PC-3 (cell line): ENCODE results near the gene LGR4. TPM values are rescaled to one million over a fixed set of nuclear protein-coding genes. Genes with fewer than 3 reads are reported as not detected.

Experiments used
- ATAC-seq: fragments of 200-7000 bp; cut with Tn5 transposase; 2 replicates; pipeline ENCODE4 v1.9.1; 2020; ENCODE audit warnings: mild to moderate bottlenecking, moderate library complexity
- BruUV-seq: library from RNA; stranded (reverse); fragments of 400-500 nt; replicated peaks from 2 replicates; lab custom pipeline; 2021; lab: Mats Ljungman, UMichigan
- CTCF ChIA-PET: fragments of 300-600 bp; sonication (Branson Sonifier 250); formaldehyde crosslinking; loops from one replicate; lab custom pipeline; 2022; ENCODE audit warnings: antibody characterized with exemption; lab: Charles Lee
- POLR2A ChIA-PET: fragments of 300-600 bp; sonication (Branson Sonifier 250); formaldehyde crosslinking; loops from one replicate; lab custom pipeline; 2022; ENCODE audit warnings: antibody characterized with exemption; ENCODE audit not compliant: unreplicated experiment; lab: Charles Lee
- DNase-seq: peaks from one replicate; pipeline ENCODE4 v3.0.0-alpha.2; 2015
- H2AFZ ChIP-seq: fragments of 300-600 bp; sonication (generic); 2 replicates; pipeline ENCODE4 v1.6.0; 2016; ENCODE audit warnings: antibody characterized with exemption, low read length
- H3F3A ChIP-seq: fragments of 300-600 bp; sonication (generic); one replicate; pipeline ENCODE4 v1.6.0; 2017; ENCODE audit warnings: antibody characterized with exemption, low read length, control low read depth, mild to moderate bottlenecking; ENCODE audit not compliant: unreplicated experiment
- H3K27ac ChIP-seq: fragments of 300-600 bp; sonication (generic); 2 replicates; pipeline ENCODE4 v1.5.1; 2016; ENCODE audit warnings: mild to moderate bottlenecking, low read length
- H3K27me3 ChIP-seq: fragments of 300-600 bp; sonication (generic); 2 replicates; pipeline ENCODE4 v1.6.1; 2016; ENCODE audit warnings: low read length, mixed read lengths
- H3K36me3 ChIP-seq: fragments of 300-600 bp; sonication (generic); 2 replicates; pipeline ENCODE4 v1.6.1; 2016; ENCODE audit warnings: low read depth, mixed run types, low read length, mixed read lengths
- H3K4me1 ChIP-seq: fragments of 300-600 bp; sonication (generic); 2 replicates; pipeline ENCODE4 v1.5.1; 2016; ENCODE audit warnings: low read length; ENCODE audit not compliant: insufficient read depth
- H3K4me2 ChIP-seq: fragments of 300-600 bp; sonication (generic); 2 replicates; pipeline ENCODE4 v1.6.0; 2016; ENCODE audit warnings: low read length
- H3K4me3 ChIP-seq: fragments of 300-600 bp; sonication (generic); 2 replicates; pipeline ENCODE4 v1.5.1; 2016; ENCODE audit warnings: mild to moderate bottlenecking, low read length, mixed read lengths
- H3K79me2 ChIP-seq: fragments of 300-600 bp; sonication (generic); 2 replicates; pipeline ENCODE4 v1.6.1; 2017; ENCODE audit warnings: low read length, mixed read lengths
- H3K9ac ChIP-seq: fragments of 300-600 bp; sonication (generic); 2 replicates; pipeline ENCODE4 v1.6.0; 2016; ENCODE audit warnings: mild to moderate bottlenecking, low read length
- H3K9me2 ChIP-seq: fragments of 300-600 bp; sonication (generic); replicated peaks from 2 replicates; pipeline ENCODE4 v1.6.1; 2016; ENCODE audit warnings: mixed run types, low read length, mixed read lengths
- H3K9me3 ChIP-seq: fragments of 300-600 bp; sonication (generic); 2 replicates; pipeline ENCODE4 v1.6.1; 2016; ENCODE audit warnings: low read length, mixed read lengths
- H4K20me1 ChIP-seq: fragments of 300-600 bp; sonication (generic); 2 replicates; pipeline ENCODE4 v1.6.1; 2016; ENCODE audit warnings: low read length, mixed read lengths
- EZH2 ChIP-seq: fragments of 300-600 bp; sonication (generic); IDR thresholded peaks from one replicate; pipeline ENCODE4 v1.6.1; 2017; ENCODE audit warnings: antibody characterized with exemption, mild to moderate bottlenecking, low read length; ENCODE audit not compliant: unreplicated experiment
- EZH2phosphoT487 ChIP-seq: fragments of 300-600 bp; sonication (generic); IDR thresholded peaks from 2 replicates; pipeline ENCODE4 v1.6.1; 2018; ENCODE audit warnings: mild to moderate bottlenecking, antibody characterized with exemption, low read length, borderline replicate concordance
- intact Hi-C: fragments of 100-400 bp; cut with micrococcal nuclease; formaldehyde crosslinking; loops from 2 replicates; pipeline ENCODE4 v1.9.0; 2023
- total RNA-seq: library from RNA; depleted of rRNA; stranded (reverse); fragments of >200 nt; gene quantifications from 2 replicates; pipeline ENCODE4 v1.2.3, GENCODE V29; 2014
- TF ChIP-seq, protein P1 (sequence below): fragments of 300-600 bp; sonication (generic); conservative IDR thresholded peaks from 2 replicates; pipeline ENCODE4 v1.5.1; 2017; ENCODE audit warnings: antibody characterized with exemption, low read depth, mild to moderate bottlenecking, low read length

LGR4 gene
- total RNA-seq, 1 experiment from 2014 or later, result 13.5 TPM

GRCh38 chr11:27363576-27364117 is 108.9 kb downstream of the LGR4 start:
- peaks cover 23% of the 10 kb centered on the region for H3K4me1 ChIP-seq
- H3K9ac ChIP-seq, result peak overlapping the region; percentile 88
- no peaks in the 10 kb centered on the region for H3K9me3 ChIP-seq
- H3F3A ChIP-seq, result no peaks in the 10 kb centered on the region
- CTCF ChIA-PET, result no interaction called here
- peaks cover 26% of the 10 kb centered on the region for H3K79me2 ChIP-seq
- H2AFZ ChIP-seq, result peak overlapping the region; percentile 98
- POLR2A ChIA-PET, result interaction anchor here (0.6 kb wide), 2 partner anchors 41 to 62 kb away, joined by 3 read pairs; no protein-coding TSS in a partner anchor
- no TSS peak for BruUV-seq
- H3K27ac ChIP-seq, result no peak overlapping the region
- H3K4me2 ChIP-seq, result peak overlapping the region; percentile 92
- no peak for ATAC-seq
- TF ChIP-seq EZH2 (no peak), EZH2phosphoT487 (no peak)
- TF ChIP-seq, protein P1, sequence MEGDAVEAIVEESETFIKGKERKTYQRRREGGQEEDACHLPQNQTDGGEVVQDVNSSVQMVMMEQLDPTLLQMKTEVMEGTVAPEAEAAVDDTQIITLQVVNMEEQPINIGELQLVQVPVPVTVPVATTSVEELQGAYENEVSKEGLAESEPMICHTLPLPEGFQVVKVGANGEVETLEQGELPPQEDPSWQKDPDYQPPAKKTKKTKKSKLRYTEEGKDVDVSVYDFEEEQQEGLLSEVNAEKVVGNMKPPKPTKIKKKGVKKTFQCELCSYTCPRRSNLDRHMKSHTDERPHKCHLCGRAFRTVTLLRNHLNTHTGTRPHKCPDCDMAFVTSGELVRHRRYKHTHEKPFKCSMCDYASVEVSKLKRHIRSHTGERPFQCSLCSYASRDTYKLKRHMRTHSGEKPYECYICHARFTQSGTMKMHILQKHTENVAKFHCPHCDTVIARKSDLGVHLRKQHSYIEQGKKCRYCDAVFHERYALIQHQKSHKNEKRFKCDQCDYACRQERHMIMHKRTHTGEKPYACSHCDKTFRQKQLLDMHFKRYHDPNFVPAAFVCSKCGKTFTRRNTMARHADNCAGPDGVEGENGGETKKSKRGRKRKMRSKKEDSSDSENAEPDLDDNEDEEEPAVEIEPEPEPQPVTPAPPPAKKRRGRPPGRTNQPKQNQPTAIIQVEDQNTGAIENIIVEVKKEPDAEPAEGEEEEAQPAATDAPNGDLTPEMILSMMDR, result no peak
- H3K4me3 ChIP-seq, result peak overlapping the region; percentile 97
- intact Hi-C loops, result loop anchor here (1.0 to 5.0 kb wide), 4 partner anchors 29 to 161 kb away; no protein-coding TSS in a partner anchor
- H3K27me3 ChIP-seq, result no peaks in the 10 kb centered on the region
- no peaks in the 10 kb centered on the region for H3K36me3 ChIP-seq
- no peaks in the 10 kb centered on the region for H3K9me2 ChIP-seq
- H4K20me1 ChIP-seq, result no peaks in the 10 kb centered on the region
- DNase-seq, result no peak

- TSS peak; percentile 12 for BruUV-seq
- Histone ChIP-seq H3K4me1 (peaks cover 23% of the 10 kb centered on the region), H3K9ac (peak within 1 kb of the TSS; percentile 88), H3K27ac (peak within 1 kb of the TSS; percentile 40), H3K9me2 (no peaks in the 10 kb centered on the region), H2AFZ (peak within 1 kb of the TSS; percentile 98), H3K36me3 (no peaks in the 10 kb centered on the region), H4K20me1 (no peaks in the 10 kb centered on the region), H3K27me3 (no peaks in the 10 kb centered on the region), H3F3A (no peaks in the 10 kb centered on the region), H3K79me2 (peaks cover 26% of the 10 kb centered on the region), H3K4me2 (peak within 1 kb of the TSS; percentile 92), H3K9me3 (no peaks in the 10 kb centered on the region), H3K4me3 (peak within 1 kb of the TSS; percentile 97)
- CTCF ChIA-PET, result no interaction called here
- POLR2A ChIA-PET, result interaction anchor here (0.6 kb wide), 2 partner anchors 62 to 623 kb away, joined by 3 to 4 read pairs; no protein-coding TSS in a partner anchor
- ATAC-seq (peak; percentile 92), DNase-seq (peak; percentile 93)
- intact Hi-C loops, result loop anchor here (1.0 to 5.0 kb wide), 5 partner anchors 12 to 161 kb away; no protein-coding TSS in a partner anchor
- TF ChIP-seq, protein P1, result no peak
- TF ChIP-seq EZH2phosphoT487 (no peak), EZH2 (no peak)
Observed at GRCh38 chr11:27362749-27363575, 109.6 kb downstream of the LGR4 start, which contains the start of gene CCDC34. Gene CCDC34, minus strand, starts transcription at chr11:27363215. Its CDS starts 21 bp downstream, at chr11:27363194.
